SK-MEL-5 (cell line): ENCODE measurements around the gene TMEM158. TPM values are rescaled to one million over a fixed set of nuclear protein-coding genes. Genes with fewer than 3 reads are reported as not detected.

Experiments
- DNase-seq: peaks from one replicate; pipeline ENCODE4 v3.0.0-alpha.2; 2016; ENCODE audit warnings: low read depth, low spot score
- in situ Hi-C: cut with HindIII; loops from 2 replicates; pipeline ENCODE4 v1.10.0; 2016; ENCODE audit warnings: low sequenced_read_pairs, high pct_unique_total_duplicates, low pct_unique_long_range_greater_than_20kb
- small RNA-seq, 2 experiments: library from RNA; depleted of rRNA; stranded (forward); fragments of <200 nt; gene quantifications; one replicate each; pipeline ENCODE3, GENCODE V24; 2014
- total RNA-seq: library from RNA; depleted of rRNA; stranded (reverse); fragments of >200 nt; shearing (Covaris generic); gene quantifications from 2 replicates; pipeline ENCODE4 v1.2.3, GENCODE V29; 2014; rRNA removed

TMEM158 gene
- total RNA-seq, 1 experiment from 2014 or later: 4.2 TPM

GRCh38 chr3:45185461-45185860 lies 40.6 kb downstream of the TMEM158 start:
- no peak for DNase-seq
- in situ Hi-C loops: no loop called here

GRCh38 chr3:45185052-45185451 lies 41.0 kb downstream of the TMEM158 start:
- in situ Hi-C loops: no loop called here
- no peak for DNase-seq

GRCh38 chr3:45183872-45184262 lies 42.2 kb downstream of the TMEM158 start:
- no peak for DNase-seq
- in situ Hi-C loops: no loop called here

- no peak for DNase-seq
- in situ Hi-C loops: no loop called here
These were observed 42.9 kb downstream of the TMEM158 start for GRCh38 chr3:45182915-45183871.

- no peak for DNase-seq
- in situ Hi-C loops: no loop called here
These were observed 44.6 kb downstream of the TMEM158 start for GRCh38 chr3:45181496-45181895.

DNA sequence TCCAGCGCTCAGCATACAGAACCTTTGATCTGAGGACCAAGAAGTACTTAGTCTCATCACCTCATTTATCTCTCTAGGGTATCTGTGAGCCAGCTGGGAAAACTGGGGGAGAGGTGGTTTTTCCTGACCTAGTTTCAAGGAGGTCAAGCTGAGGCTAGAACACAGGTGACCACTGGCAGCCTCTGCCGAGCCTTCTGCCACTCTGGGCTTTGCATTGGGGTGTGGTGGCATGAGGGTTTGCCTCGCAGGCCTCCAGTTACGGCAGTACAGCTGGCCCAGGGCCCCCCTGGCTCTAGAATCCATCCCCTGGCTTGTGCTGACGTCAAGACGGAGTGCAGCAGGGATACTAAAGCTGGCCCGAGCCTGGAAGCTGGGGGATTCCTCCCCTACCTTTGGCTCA lies 45.2 kb downstream of the TMEM158 start:
- in situ Hi-C loops: no loop called here

DNA sequence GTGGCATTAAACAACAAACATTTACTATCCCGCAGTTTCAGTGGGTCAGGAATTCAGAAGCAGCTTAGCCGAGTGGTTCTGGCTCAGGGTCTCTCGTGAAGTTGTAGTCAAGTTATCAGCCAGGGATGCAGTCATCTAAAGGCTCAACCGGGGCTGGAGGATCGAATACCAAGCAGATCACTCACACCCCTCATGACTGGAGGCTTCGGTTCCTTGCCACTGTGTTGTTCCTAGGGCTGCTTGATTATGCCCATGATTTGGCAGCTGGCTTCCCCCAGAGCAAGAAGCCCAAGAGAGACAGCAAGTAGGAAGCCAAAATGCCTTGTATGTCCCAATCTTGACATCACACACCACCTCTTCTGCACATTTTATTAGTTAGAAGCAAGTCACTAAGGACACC lies 46.0 kb downstream of the TMEM158 start:
- no peak for DNase-seq
- in situ Hi-C loops: no loop called here

More for the DNA sequence above, 45.2 kb downstream of the TMEM158 start:
- DNase-seq: no peak

DNA sequence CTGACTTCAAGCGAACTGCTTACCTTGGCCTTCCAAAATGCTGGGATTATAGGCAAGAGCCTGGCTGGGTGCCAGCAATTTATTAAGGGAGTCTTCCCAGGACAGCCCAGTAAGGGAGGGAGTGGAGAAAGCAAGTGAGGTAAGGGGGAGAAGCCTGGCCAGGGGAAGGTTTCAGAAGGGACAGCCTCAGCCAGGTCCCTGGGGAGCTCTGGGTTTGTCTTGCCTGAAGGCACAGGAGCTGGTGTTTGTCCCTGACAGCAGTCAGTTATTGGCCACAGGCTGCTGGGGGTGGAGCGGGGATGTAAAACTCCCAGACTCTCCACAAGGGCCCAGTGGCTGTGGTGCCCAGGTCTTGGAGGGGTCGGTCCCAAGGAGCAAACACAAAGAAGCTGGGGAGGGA lies 46.9 kb downstream of the TMEM158 start:
- DNase-seq: no peak
- in situ Hi-C loops: no loop called here

DNA sequence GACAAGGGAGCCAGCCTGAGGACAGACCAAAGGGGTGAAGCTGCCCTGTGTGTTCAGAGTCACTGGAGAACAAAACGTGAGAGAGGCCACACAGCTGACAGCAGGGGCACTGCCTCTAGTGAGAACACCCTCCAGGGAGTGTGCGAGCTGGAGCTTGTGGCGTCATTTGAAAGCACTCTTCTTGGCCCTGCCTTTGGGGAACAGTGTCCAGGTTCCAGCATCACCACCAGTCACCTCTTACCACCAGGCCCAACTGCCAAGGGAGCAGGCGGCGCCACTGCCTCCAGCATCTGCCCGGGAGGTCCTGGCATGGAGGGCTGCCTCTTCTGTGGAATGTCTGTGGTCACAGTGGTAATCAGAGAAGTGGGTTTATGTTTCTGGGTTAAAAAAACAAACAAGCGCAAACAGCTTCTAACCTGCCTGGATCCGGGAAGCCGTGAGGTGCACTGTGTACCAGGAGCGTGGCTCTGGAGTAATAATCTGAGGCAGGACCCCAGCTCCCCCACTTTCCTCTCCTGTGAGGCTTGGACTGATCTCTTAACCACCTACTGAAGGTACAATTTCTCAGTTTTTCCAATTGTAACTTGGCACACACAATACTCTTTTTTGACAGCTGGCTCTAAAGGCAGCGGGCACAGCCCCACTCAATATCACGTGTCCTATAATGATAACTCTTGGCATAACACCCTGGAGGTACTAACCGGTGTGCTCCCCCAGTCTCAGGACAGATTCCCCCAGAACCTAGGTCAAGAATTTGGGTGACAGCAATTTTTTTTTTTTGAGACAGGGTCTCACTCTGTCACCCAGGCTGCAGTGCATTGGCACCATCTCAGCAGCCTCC lies 47.7 kb downstream of the TMEM158 start:
- no peak for DNase-seq
- in situ Hi-C loops: no loop called here

- in situ Hi-C loops: no loop called here
- no peak for DNase-seq
These were observed 49.2 kb downstream of the TMEM158 start for GRCh38 chr3:45176912-45177311.

Small RNA genes within 50 kb of the gene (small RNA-seq; reads per million reads assigned to genes)
- gene RF00012: 0 to 0.12 reads per million in 2 experiments

Other genes with a start within 250 kb of the TMEM158 start
- not detected in 2 replicates for gene CLEC3B, start 200.0 kb downstream of the TMEM158 start, total RNA-seq
- gene CDCP1, start 79.9 kb downstream of the TMEM158 start, total RNA-seq: not detected in 2 replicates
- gene LARS2, start 162.3 kb upstream of the TMEM158 start, total RNA-seq: 22.3 and 23.4 TPM in 2 replicates